HuH-7 (cell line): ENCODE results near the gene CFAP54.
"Not testable (repeated sequence)": the region's sequence is repeated elsewhere in the genome, so short reads cannot be mapped to it uniquely, and the experiment has no call there.

Experiments
- DNase-seq: peaks from one replicate; pipeline ENCODE4 v3.0.0; 2011; ENCODE audit warnings: low spot score

CFAP54 gene

GRCh38 chr12:96489392-96490056, at the start of gene CFAP54:
Gene CFAP54, plus strand, starts transcription at chr12:96489577. Its CDS starts 33 bp downstream, at chr12:96489610.
- DNase-seq: peak; percentile 81

- DNase-seq: no peak
Observed at GRCh38 chr12:96441816-96442215, 47.6 kb upstream of the CFAP54 start.

- no peak for DNase-seq
Observed at GRCh38 chr12:96442906-96443305, 46.5 kb upstream of the CFAP54 start.

- no peak for DNase-seq
Observed at GRCh38 chr12:96444399-96444798, 45.0 kb upstream of the CFAP54 start.

- DNase-seq: no peak
Observed at GRCh38 chr12:96445691-96446583, 43.4 kb upstream of the CFAP54 start.

GRCh38 chr12:96447256-96447655, 42.1 kb upstream of the CFAP54 start:
- DNase-seq: no peak

- no peak for DNase-seq
Observed at GRCh38 chr12:96448300-96448699, 41.1 kb upstream of the CFAP54 start.

GRCh38 chr12:96452261-96452922, 37.0 kb upstream of the CFAP54 start:
- DNase-seq: no peak

GRCh38 chr12:96454396-96454795, 35.0 kb upstream of the CFAP54 start:
- DNase-seq: no peak

- no peak for DNase-seq
Observed at GRCh38 chr12:96456265-96456974, 33.0 kb upstream of the CFAP54 start.

- no peak for DNase-seq
Observed at GRCh38 chr12:96457191-96457930, 32.0 kb upstream of the CFAP54 start.

GRCh38 chr12:96459281-96459680, 30.1 kb upstream of the CFAP54 start:
- not testable (repeated sequence) for DNase-seq

GRCh38 chr12:96462571-96463280, 26.7 kb upstream of the CFAP54 start:
- no peak for DNase-seq

- no peak for DNase-seq
Observed at GRCh38 chr12:96465896-96466295, 23.5 kb upstream of the CFAP54 start.

GRCh38 chr12:96466939-96467751, 22.2 kb upstream of the CFAP54 start:
- DNase-seq: no peak

- DNase-seq: no peak
Observed at GRCh38 chr12:96471368-96472050, 17.9 kb upstream of the CFAP54 start.

GRCh38 chr12:96472384-96472783, 17.0 kb upstream of the CFAP54 start:
- DNase-seq: no peak

GRCh38 chr12:96473394-96474093, 15.8 kb upstream of the CFAP54 start:
- DNase-seq: no peak

- DNase-seq: no peak
Observed at GRCh38 chr12:96474206-96474605, 15.2 kb upstream of the CFAP54 start.
